ENCODE measurements around the gene RIPK3.
"Not testable (repeated sequence)": the region's sequence is repeated elsewhere in the genome, so short reads cannot be mapped to it uniquely, and the experiment has no call there.

RIPK3 gene

DNA sequence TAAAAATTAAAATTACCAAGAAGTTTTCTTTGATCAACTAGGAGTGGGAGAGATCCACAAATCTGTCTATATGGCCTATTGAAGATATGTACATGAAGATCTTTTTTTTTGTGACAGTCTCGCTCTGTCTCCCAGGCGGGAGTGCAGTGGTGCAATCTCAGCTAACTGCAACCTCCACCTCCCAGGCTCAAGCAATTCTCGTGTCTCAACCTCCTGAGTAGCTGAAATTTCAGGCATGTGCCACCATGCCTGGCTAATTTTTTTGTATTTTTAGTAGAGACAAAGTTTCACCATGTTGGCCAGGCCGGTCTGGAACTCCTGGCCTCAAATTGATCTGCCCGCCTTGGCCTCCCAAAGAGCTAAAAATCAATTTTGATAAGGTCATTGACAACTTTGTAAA, 23.6 kb upstream of the RIPK3 start:
- Histone ChIP-seq H3K4me1 (ENCODE audit: control insufficient read depth in 1 of 2, insufficient read depth in 2 of 2, low read length in 2 of 2) (peaks cover 12 to 16% of the 10 kb centered on the region in 2 donors), H3K27ac (ENCODE audit: low read depth, low read length) (no peak overlapping the region)

DNA sequence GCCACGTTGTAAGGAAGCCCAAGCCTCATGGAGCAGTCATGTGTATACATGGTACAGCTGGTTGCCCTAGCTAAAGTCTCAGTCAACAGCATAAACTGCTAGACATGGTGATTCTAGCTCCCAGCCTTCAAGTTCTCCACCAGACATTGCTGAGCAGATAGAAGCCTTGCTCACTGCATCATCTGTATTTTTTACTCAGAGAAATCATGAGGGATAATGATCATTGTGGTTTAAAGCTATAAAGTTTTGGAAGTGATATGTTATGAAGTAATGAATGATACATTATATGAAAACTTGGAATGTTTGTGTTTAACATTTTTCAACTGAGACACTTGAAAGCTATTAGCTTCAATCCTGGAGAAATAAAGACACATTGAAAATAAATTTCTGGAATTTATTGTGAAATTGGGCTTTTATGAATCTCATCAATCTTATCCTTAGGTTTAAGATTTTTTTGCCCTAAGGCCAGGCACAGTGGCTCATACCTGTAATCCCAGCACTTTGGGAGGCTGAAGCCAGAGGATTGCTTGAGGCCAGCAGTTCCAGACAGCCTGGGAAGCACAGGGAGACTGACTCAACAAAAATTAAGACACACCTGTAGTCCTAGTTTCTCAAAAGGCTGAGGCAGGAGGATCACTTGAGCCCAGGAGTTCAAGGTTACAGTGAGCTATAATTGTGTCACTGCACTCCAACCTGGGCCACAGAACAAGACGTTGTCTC, 22.6 kb upstream of the RIPK3 start:
- Histone ChIP-seq H3K36me3 (ENCODE audit: control insufficient read depth in 1 of 2, insufficient read depth in 2 of 2, low read length in 2 of 2) (no peaks in the 10 kb centered on the region), H3K27me3 (ENCODE audit: control insufficient read depth in 1 of 2, insufficient read depth in 2 of 2, low read length in 2 of 2) (no peaks in the 10 kb centered on the region), H3K27ac (ENCODE audit: low read depth, low read length) (no peak overlapping the region), H3K9me3 (ENCODE audit: control insufficient read depth in 1 of 2, low read length in 2 of 2) (no peaks in the 10 kb centered on the region), H3K4me3 (ENCODE audit: low read depth in 1 of 2, low read length in 2 of 2) (no peak overlapping the region), H3K9ac (ENCODE audit: low read depth in 1 of 2, low read length in 2 of 2) (no peak overlapping the region), H3K4me1 (ENCODE audit: control insufficient read depth in 1 of 2, insufficient read depth in 2 of 2, low read length in 2 of 2) (peaks cover 12 to 13% of the 10 kb centered on the region in 2 donors)

More for the DNA sequence above, 23.6 kb upstream of the RIPK3 start:
- Histone ChIP-seq H3K27me3 (ENCODE audit: control insufficient read depth in 1 of 2, insufficient read depth in 2 of 2, low read length in 2 of 2) (no peaks in the 10 kb centered on the region), H3K9ac (ENCODE audit: low read depth in 1 of 2, low read length in 2 of 2) (no peak overlapping the region), H3K9me3 (ENCODE audit: control insufficient read depth in 1 of 2, low read length in 2 of 2) (no peaks in the 10 kb centered on the region), H3K36me3 (ENCODE audit: control insufficient read depth in 1 of 2, insufficient read depth in 2 of 2, low read length in 2 of 2) (no peaks in the 10 kb centered on the region), H3K4me3 (ENCODE audit: low read depth in 1 of 2, low read length in 2 of 2) (no peak overlapping the region)

DNA sequence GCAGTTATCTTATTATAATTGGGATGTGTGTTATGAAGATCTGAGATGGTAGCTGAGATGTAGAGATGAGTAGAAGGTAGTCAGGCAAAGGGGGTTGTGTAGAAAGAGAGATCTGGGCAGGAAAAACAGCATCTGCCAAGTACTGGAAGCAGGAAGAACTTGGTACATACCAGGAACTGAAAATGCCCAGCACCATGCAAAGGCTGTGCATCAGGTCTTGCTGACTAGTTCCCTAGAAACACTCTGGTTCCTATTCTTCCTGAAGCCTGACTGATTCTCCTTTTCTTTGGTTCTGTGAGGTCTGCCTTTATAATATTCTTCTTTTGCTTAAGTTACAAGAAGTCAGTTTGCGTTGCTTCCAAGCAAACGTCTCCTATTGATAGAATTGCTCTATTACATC, 21.5 kb upstream of the RIPK3 start:
- no peaks in the 10 kb centered on the region for H3K9me3 ChIP-seq (ENCODE audit: control insufficient read depth in 1 of 2, low read length in 2 of 2)

DNA sequence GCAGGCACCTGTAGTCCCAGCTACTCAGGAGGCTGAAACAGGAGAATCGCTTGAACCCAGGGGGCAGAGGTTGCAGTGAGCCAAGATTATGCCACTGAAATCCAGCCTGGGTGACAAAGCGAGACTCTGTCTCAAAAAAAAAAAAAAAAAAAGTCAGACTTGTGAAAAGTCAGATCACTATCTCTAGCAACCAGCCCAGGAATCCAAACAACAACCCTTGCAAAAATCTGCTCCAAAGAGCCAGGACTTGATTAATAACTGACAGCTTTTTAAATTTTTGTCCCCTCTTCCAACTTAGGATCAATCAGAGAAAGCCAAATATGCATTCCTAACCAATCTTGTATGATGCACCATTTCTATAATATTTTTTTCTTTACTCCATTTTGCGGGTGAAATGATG, 20.5 kb upstream of the RIPK3 start:
- Histone ChIP-seq H3K27me3 (ENCODE audit: control insufficient read depth in 1 of 2, insufficient read depth in 2 of 2, low read length in 2 of 2) (no peaks in the 10 kb centered on the region), H3K9ac (ENCODE audit: low read depth in 1 of 2, low read length in 2 of 2) (no peak overlapping the region), H3K4me1 (ENCODE audit: control insufficient read depth in 1 of 2, insufficient read depth in 2 of 2, low read length in 2 of 2) (peaks cover under 1 to 3% of the 10 kb centered on the region in 2 donors), H3K4me3 (ENCODE audit: low read depth in 1 of 2, low read length in 2 of 2) (no peak overlapping the region), H3K27ac (ENCODE audit: low read depth, low read length) (no peak overlapping the region), H3K36me3 (ENCODE audit: control insufficient read depth in 1 of 2, insufficient read depth in 2 of 2, low read length in 2 of 2) (no peaks in the 10 kb centered on the region), H3K9me3 (ENCODE audit: control insufficient read depth in 1 of 2, low read length in 2 of 2) (no peaks in the 10 kb centered on the region)

More for the DNA sequence above, 21.5 kb upstream of the RIPK3 start:
- Histone ChIP-seq H3K4me1 (ENCODE audit: control insufficient read depth in 1 of 2, insufficient read depth in 2 of 2, low read length in 2 of 2) (peaks cover 11 to 12% of the 10 kb centered on the region in 2 donors), H3K36me3 (ENCODE audit: control insufficient read depth in 1 of 2, insufficient read depth in 2 of 2, low read length in 2 of 2) (no peaks in the 10 kb centered on the region), H3K9ac (ENCODE audit: low read depth in 1 of 2, low read length in 2 of 2) (no peak overlapping the region), H3K4me3 (ENCODE audit: low read depth in 1 of 2, low read length in 2 of 2) (no peak overlapping the region), H3K27me3 (ENCODE audit: control insufficient read depth in 1 of 2, insufficient read depth in 2 of 2, low read length in 2 of 2) (no peaks in the 10 kb centered on the region), H3K27ac (ENCODE audit: low read depth, low read length) (no peak overlapping the region)

DNA sequence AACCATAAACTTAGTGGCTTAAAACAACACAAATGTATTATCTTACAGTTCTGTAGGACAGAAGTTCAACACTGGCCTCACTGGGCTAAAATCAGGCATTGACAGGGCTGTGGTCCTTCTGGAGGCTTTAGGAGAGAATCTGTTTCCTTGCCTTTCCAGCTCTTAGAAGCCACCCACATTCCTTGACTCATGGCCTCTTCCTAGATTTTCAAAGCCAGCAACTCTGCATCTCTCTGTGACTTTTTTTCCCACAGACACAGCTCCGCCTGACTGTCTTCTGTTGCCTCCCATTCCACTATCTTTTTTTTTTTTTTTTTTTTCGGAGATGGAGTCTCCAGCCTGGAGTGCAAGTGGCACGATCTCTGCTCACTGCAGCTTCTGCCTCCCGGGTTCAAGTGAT, 16.4 kb upstream of the RIPK3 start:
- no peak overlapping the region for H3K9ac ChIP-seq (ENCODE audit: low read depth in 1 of 2, low read length in 2 of 2)
- no peak overlapping the region for H3K4me3 ChIP-seq (ENCODE audit: low read depth in 1 of 2, low read length in 2 of 2)
- H3K27ac ChIP-seq (ENCODE audit: low read depth, low read length) = no peak overlapping the region
- no peaks in the 10 kb centered on the region for H3K9me3 ChIP-seq (ENCODE audit: control insufficient read depth in 1 of 2, low read length in 2 of 2)
- H3K36me3 ChIP-seq (ENCODE audit: control insufficient read depth in 1 of 2, insufficient read depth in 2 of 2, low read length in 2 of 2) = no peaks in the 10 kb centered on the region
- H3K4me1 ChIP-seq (ENCODE audit: control insufficient read depth in 1 of 2, insufficient read depth in 2 of 2, low read length in 2 of 2) = peaks cover 6 to 9% of the 10 kb centered on the region in 2 donors
- peaks cover 0 to 4% of the 10 kb centered on the region in 2 donors for H3K27me3 ChIP-seq (ENCODE audit: control insufficient read depth in 1 of 2, insufficient read depth in 2 of 2, low read length in 2 of 2)

DNA sequence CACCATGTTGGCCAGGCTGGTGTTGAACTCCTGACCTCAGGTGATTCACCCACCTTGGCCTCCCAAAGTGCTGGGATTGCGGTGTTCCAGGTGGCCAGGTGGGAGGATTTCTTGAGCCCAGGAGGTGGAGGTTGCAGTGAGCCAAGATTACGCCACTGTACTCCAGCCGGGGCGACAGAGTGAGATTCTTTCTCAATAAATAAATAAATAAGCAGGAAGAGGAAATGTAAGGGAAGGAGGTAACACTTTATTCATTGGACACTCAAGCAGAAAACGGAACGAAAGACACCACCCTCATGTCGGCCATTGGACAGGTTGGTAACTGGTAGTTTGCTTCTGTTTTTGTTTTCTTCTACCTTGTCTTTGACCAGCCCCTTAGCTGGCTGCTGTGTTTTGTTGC, 15.2 kb upstream of the RIPK3 start:
- H3K27me3 ChIP-seq (ENCODE audit: control insufficient read depth in 1 of 2, insufficient read depth in 2 of 2, low read length in 2 of 2) = peaks cover 0 to 4% of the 10 kb centered on the region in 2 donors
- H3K27ac ChIP-seq (ENCODE audit: low read depth, low read length) = no peak overlapping the region
- no peaks in the 10 kb centered on the region for H3K9me3 ChIP-seq (ENCODE audit: control insufficient read depth in 1 of 2, low read length in 2 of 2)
- H3K9ac ChIP-seq (ENCODE audit: low read depth in 1 of 2, low read length in 2 of 2) = no peak overlapping the region
- no peaks in the 10 kb centered on the region for H3K36me3 ChIP-seq (ENCODE audit: control insufficient read depth in 1 of 2, insufficient read depth in 2 of 2, low read length in 2 of 2)
- no peak overlapping the region for H3K4me3 ChIP-seq (ENCODE audit: low read depth in 1 of 2, low read length in 2 of 2)
- peaks cover 6 to 9% of the 10 kb centered on the region in 2 donors for H3K4me1 ChIP-seq (ENCODE audit: control insufficient read depth in 1 of 2, insufficient read depth in 2 of 2, low read length in 2 of 2)

DNA sequence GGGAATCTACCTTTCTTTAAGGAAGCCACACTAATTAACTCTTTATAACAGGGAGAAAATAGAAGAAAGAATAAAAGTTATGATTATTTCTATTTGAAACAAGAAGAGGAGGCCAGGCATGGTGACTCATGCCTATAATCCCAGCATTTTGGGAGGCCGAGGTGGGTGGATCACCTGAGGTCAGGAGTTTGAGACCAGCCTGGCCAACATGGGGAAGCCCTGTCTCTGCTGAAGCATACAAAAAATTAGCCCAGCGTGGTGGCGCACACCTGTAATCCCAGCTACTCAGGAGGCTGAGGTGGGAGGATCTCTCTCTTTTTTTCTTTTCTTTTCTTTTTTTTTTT, 14.7 kb upstream of the RIPK3 start:
- H3K27me3 ChIP-seq (ENCODE audit: control insufficient read depth in 1 of 2, insufficient read depth in 2 of 2, low read length in 2 of 2); H3K4me1 ChIP-seq (ENCODE audit: control insufficient read depth in 1 of 2, insufficient read depth in 2 of 2, low read length in 2 of 2); H3K27ac ChIP-seq (ENCODE audit: low read depth, low read length); H3K4me3 ChIP-seq (ENCODE audit: low read depth in 1 of 2, low read length in 2 of 2); H3K36me3 ChIP-seq (ENCODE audit: control insufficient read depth in 1 of 2, insufficient read depth in 2 of 2, low read length in 2 of 2); H3K9me3 ChIP-seq (ENCODE audit: control insufficient read depth in 1 of 2, low read length in 2 of 2); H3K9ac ChIP-seq (ENCODE audit: low read depth in 1 of 2, low read length in 2 of 2): not testable (repeated sequence)

DNA sequence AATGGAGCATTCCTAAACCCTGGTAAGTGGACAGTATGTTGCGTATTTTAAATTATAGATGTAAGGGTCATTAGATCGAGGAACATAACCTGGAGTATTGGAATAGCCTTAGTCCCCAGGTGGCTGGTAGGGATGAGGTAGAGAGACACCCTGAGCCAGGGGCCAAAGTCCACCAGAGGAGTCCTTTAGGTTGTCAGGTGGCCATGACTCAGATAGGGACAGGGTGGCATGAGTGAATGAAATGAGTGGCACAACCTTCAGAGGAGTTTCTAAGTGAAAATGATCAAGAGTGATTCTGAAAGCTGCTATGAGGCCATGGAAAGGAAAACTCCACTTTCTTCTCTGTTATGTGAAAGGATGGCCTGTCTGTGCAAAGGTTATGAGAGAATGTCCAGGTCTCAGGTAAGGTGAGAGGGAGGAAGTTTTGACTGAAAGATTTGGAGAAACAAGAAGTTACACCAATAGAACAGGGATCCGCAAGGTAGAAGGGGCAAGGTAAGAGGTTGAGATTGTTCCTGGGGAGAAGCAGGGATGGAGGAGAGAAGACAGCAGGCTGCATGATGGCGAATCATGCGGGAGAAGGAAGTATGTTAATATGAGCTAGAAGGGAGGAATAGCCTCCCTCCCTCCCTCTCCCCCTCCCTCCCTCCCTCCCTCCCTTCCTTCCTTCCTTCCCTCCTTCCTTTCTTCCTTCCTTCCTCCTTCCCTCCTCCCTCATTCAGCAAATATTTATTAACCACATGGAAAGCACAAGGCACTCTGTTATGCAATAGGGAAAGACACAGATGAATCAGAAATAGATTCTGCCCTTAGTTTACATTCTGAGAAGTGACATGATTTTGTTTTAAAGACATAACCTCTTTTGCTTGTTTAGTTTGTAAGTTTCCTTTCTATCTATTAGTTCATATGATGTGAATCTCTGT, 14.0 kb upstream of the RIPK3 start:
- Histone ChIP-seq H3K4me3 (ENCODE audit: low read depth in 1 of 2, low read length in 2 of 2) (no peak overlapping the region), H3K36me3 (ENCODE audit: control insufficient read depth in 1 of 2, insufficient read depth in 2 of 2, low read length in 2 of 2) (no peaks in the 10 kb centered on the region), H3K27me3 (ENCODE audit: control insufficient read depth in 1 of 2, insufficient read depth in 2 of 2, low read length in 2 of 2) (peaks cover 0 to 4% of the 10 kb centered on the region in 2 donors), H3K4me1 (ENCODE audit: control insufficient read depth in 1 of 2, insufficient read depth in 2 of 2, low read length in 2 of 2) (peaks cover 6 to 9% of the 10 kb centered on the region in 2 donors), H3K9me3 (ENCODE audit: control insufficient read depth in 1 of 2, low read length in 2 of 2) (no peaks in the 10 kb centered on the region), H3K27ac (ENCODE audit: low read depth, low read length) (no peak overlapping the region), H3K9ac (ENCODE audit: low read depth in 1 of 2, low read length in 2 of 2) (no peak overlapping the region)

DNA sequence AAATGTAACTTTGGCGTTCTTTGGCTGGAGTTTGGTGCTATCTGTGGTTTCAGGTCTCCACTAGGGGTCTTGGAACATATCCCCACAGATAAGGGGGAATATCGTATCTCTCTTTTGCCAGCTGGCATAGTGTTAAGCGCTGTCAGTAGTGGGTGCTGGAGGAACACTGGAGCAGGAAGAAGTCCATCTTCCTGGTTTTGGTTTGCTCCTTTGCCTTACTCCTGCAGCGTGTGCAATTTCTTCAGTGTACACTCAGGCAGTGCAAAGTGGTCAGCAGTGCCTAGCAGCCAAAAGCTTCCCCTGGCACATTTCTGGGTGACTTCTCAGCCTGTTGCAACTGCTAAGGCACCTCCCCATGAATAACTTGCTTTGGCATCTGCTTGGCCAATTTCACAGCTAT, 11.7 kb upstream of the RIPK3 start:
- Histone ChIP-seq H3K9ac (ENCODE audit: low read depth in 1 of 2, low read length in 2 of 2) (no peak overlapping the region), H3K27ac (ENCODE audit: low read depth, low read length) (no peak overlapping the region), H3K36me3 (ENCODE audit: control insufficient read depth in 1 of 2, insufficient read depth in 2 of 2, low read length in 2 of 2) (no peaks in the 10 kb centered on the region), H3K27me3 (ENCODE audit: control insufficient read depth in 1 of 2, insufficient read depth in 2 of 2, low read length in 2 of 2) (peaks cover 0 to 4% of the 10 kb centered on the region in 2 donors), H3K4me3 (ENCODE audit: low read depth in 1 of 2, low read length in 2 of 2) (no peak overlapping the region), H3K9me3 (ENCODE audit: control insufficient read depth in 1 of 2, low read length in 2 of 2) (no peaks in the 10 kb centered on the region), H3K4me1 (ENCODE audit: control insufficient read depth in 1 of 2, insufficient read depth in 2 of 2, low read length in 2 of 2) (peaks cover 15 to 18% of the 10 kb centered on the region in 2 donors)

DNA sequence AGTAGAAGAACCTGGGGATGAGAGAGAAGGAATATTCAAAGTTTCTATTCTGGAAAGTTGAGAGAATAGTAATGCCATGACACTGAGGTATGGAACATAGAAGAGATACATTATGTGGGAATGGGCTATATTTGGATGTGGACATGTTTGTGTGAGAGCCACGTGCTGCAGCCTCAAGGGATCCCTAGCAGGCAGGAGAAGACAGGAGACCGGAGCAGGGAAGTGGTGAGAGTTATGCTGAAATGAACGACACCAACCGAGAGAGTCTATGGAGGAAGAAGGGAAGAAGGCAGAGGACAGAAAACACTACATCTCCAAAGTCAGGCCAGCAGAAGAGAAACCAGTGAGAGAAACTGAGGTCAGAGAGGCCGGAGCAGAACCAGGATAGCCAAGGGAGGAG, 10.0 kb upstream of the RIPK3 start:
- no peak overlapping the region for H3K27ac ChIP-seq (ENCODE audit: low read depth, low read length)
- no peaks in the 10 kb centered on the region for H3K9me3 ChIP-seq (ENCODE audit: control insufficient read depth in 1 of 2, low read length in 2 of 2)
- peaks cover 15 to 18% of the 10 kb centered on the region in 2 donors for H3K4me1 ChIP-seq (ENCODE audit: control insufficient read depth in 1 of 2, insufficient read depth in 2 of 2, low read length in 2 of 2)
- no peaks in the 10 kb centered on the region for H3K36me3 ChIP-seq (ENCODE audit: control insufficient read depth in 1 of 2, insufficient read depth in 2 of 2, low read length in 2 of 2)
- H3K9ac ChIP-seq (ENCODE audit: low read depth in 1 of 2, low read length in 2 of 2) = no peak overlapping the region
- H3K27me3 ChIP-seq (ENCODE audit: control insufficient read depth in 1 of 2, insufficient read depth in 2 of 2, low read length in 2 of 2) = peaks cover 0 to 4% of the 10 kb centered on the region in 2 donors
- no peak overlapping the region for H3K4me3 ChIP-seq (ENCODE audit: low read depth in 1 of 2, low read length in 2 of 2)

All from duodenal mucosa (tissue), 2 donors.